Measurements from ENCODE around the gene EPHA5.

The EPHA5 gene

DNA sequence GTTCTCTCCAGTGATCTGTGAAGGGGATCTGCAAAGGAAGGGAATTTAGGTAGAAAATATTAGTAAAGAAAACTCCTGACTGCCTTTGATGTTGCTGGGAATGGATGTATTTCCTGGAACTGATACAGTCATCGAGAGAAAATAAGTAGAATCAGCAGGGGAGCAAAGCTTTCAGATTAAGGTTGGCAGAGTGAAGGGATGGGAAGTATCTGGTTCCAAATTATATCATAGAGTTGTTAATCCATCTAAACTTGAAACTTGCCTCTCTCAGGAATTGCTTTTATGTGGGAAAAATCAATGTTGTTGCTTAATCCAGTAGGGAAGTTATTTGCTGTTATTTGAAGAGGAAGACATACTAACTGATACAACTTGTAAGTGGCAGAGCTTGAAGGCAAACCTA, 19.3 kb downstream of the EPHA5 start:
- Histone ChIP-seq H4K91ac (ENCODE audit: low read length) (no peak overlapping the region), H3K27me3 (ENCODE audit: control insufficient read depth in 1 of 2, insufficient read depth in 1 of 2, low read length in 2 of 2) (no peaks in the 10 kb centered on the region), H2BK120ac (ENCODE audit: low read depth, low read length) (no peak overlapping the region), H2AFZ (ENCODE audit: low read depth, low read length) (no peak overlapping the region), H3K4me1 (ENCODE audit: control insufficient read depth, insufficient read depth, low read depth, low read length) (no peaks in the 10 kb centered on the region), H3K4me2 (ENCODE audit: low read length, poor library complexity, severe bottlenecking) (no peak overlapping the region), H3K36me3 (ENCODE audit: control insufficient read depth in 1 of 2, insufficient read depth in 2 of 2, low read depth in 1 of 2, low read length in 2 of 2) (no peaks in the 10 kb centered on the region), H3K9me3 (ENCODE audit: control insufficient read depth, low read length) (no peaks in the 10 kb centered on the region), H3K4ac (ENCODE audit: low read depth in 1 of 2, low read length in 2 of 2) (no peak overlapping the region), H3K23ac (ENCODE audit: low read length in 2 of 2) (no peak overlapping the region), H3K14ac (ENCODE audit: low read length in 2 of 2) (no peak overlapping the region), H2BK15ac (ENCODE audit: low read depth, poor library complexity, severe bottlenecking) (no peak overlapping the region), H3K79me1 (replicated peaks; ENCODE audit: low read length, poor library complexity, severe bottlenecking) (no peaks in the 10 kb centered on the region), H3K9ac (ENCODE audit: low read length) (no peak overlapping the region), H4K8ac (ENCODE audit: low read length) (no peak overlapping the region), H3K27ac (ENCODE audit: low read length, poor library complexity, severe bottlenecking) (no peak overlapping the region), H2BK12ac (ENCODE audit: low read length in 2 of 2) (no peak overlapping the region), H2AK5ac (ENCODE audit: low read length, severe bottlenecking) (no peak overlapping the region), H3K18ac (ENCODE audit: low read depth in 1 of 2, low read length in 2 of 2) (no peak overlapping the region), H2BK5ac (ENCODE audit: low read depth, low read length, poor library complexity, severe bottlenecking) (no peak overlapping the region), H3K4me3 (ENCODE audit: insufficient read depth in 1 of 2, low read depth in 1 of 2, low read length in 2 of 2) (no peak overlapping the region)
- 17% methylated on average over 1 of the region's 1 CpG for WGBS
- no peak for DNase-seq

- Histone ChIP-seq H3K27me3 (ENCODE audit: control insufficient read depth in 1 of 2, insufficient read depth in 1 of 2, low read length in 2 of 2) (no peaks in the 10 kb centered on the region), H4K91ac (ENCODE audit: low read length) (no peak overlapping the region), H3K36me3 (ENCODE audit: control insufficient read depth in 1 of 2, insufficient read depth in 2 of 2, low read depth in 1 of 2, low read length in 2 of 2) (no peaks in the 10 kb centered on the region), H3K4ac (ENCODE audit: low read depth in 1 of 2, low read length in 2 of 2) (no peak overlapping the region), H2BK15ac (ENCODE audit: low read depth, poor library complexity, severe bottlenecking) (no peak overlapping the region), H3K14ac (ENCODE audit: low read length in 2 of 2) (no peak overlapping the region), H3K9ac (ENCODE audit: low read length) (no peak overlapping the region), H3K4me2 (ENCODE audit: low read length, poor library complexity, severe bottlenecking) (no peak overlapping the region), H2AK5ac (ENCODE audit: low read length, severe bottlenecking) (no peak overlapping the region), H3K27ac (ENCODE audit: low read length, poor library complexity, severe bottlenecking) (no peak overlapping the region), H2BK120ac (ENCODE audit: low read depth, low read length) (no peak overlapping the region), H3K4me3 (ENCODE audit: insufficient read depth in 1 of 2, low read depth in 1 of 2, low read length in 2 of 2) (no peak overlapping the region), H2BK12ac (ENCODE audit: low read length in 2 of 2) (no peak overlapping the region), H3K18ac (ENCODE audit: low read depth in 1 of 2, low read length in 2 of 2) (no peak overlapping the region), H2BK5ac (ENCODE audit: low read depth, low read length, poor library complexity, severe bottlenecking) (no peak overlapping the region), H4K8ac (ENCODE audit: low read length) (no peak overlapping the region), H3K79me1 (replicated peaks; ENCODE audit: low read length, poor library complexity, severe bottlenecking) (no peaks in the 10 kb centered on the region), H3K9me3 (ENCODE audit: control insufficient read depth, low read length) (no peaks in the 10 kb centered on the region), H2AFZ (ENCODE audit: low read depth, low read length) (no peak overlapping the region), H3K23ac (ENCODE audit: low read length in 2 of 2) (no peak overlapping the region), H3K4me1 (ENCODE audit: control insufficient read depth, insufficient read depth, low read depth, low read length) (no peaks in the 10 kb centered on the region)
- 89% methylated on average over 1 of the region's 1 CpG for WGBS
- DNase-seq, result no peak
Measured at GRCh38 chr4:65646136-65646535, 24.2 kb downstream of the EPHA5 start.

DNA sequence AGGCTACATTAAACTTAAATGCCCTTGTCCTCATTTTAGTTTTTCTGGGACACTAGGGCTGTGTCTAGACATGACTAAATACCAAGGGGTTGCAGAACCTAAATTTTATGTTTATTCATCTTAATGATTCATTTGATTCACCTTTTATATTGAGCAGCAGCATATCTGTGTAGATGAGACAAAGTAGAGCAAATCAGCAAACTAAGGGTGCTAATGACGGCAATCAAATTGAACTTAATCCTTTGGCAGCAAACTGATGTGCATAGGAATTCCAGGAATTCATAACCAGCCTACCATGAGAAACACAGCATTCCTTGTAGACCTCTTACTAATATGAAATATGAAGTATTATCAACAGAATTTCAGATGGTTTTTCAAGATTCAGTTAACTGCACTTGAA, 25.1 kb downstream of the EPHA5 start:
- no peaks in the 10 kb centered on the region for H3K27me3 ChIP-seq (ENCODE audit: control insufficient read depth in 1 of 2, insufficient read depth in 1 of 2, low read length in 2 of 2)
- no peak overlapping the region for H3K4me2 ChIP-seq (ENCODE audit: low read length, poor library complexity, severe bottlenecking)
- no peak overlapping the region for H2BK12ac ChIP-seq (ENCODE audit: low read length in 2 of 2)
- no peak overlapping the region for H3K23ac ChIP-seq (ENCODE audit: low read length in 2 of 2)
- no peak overlapping the region for H2BK15ac ChIP-seq (ENCODE audit: low read depth, poor library complexity, severe bottlenecking)
- H3K9me3 ChIP-seq (ENCODE audit: control insufficient read depth, low read length), result no peaks in the 10 kb centered on the region
- no peak overlapping the region for H4K91ac ChIP-seq (ENCODE audit: low read length)
- H2AK5ac ChIP-seq (ENCODE audit: low read length, severe bottlenecking), result no peak overlapping the region
- no peak overlapping the region for H4K8ac ChIP-seq (ENCODE audit: low read length)
- 73% methylated on average over 1 of the region's 1 CpG for WGBS
- no peak overlapping the region for H3K27ac ChIP-seq (ENCODE audit: low read length, poor library complexity, severe bottlenecking)
- H3K9ac ChIP-seq (ENCODE audit: low read length), result no peak overlapping the region
- no peak overlapping the region for H2BK5ac ChIP-seq (ENCODE audit: low read depth, low read length, poor library complexity, severe bottlenecking)
- no peak overlapping the region for H2BK120ac ChIP-seq (ENCODE audit: low read depth, low read length)
- H3K4ac ChIP-seq (ENCODE audit: low read depth in 1 of 2, low read length in 2 of 2), result no peak overlapping the region
- H3K4me1 ChIP-seq (ENCODE audit: control insufficient read depth, insufficient read depth, low read depth, low read length), result no peaks in the 10 kb centered on the region
- H3K79me1 ChIP-seq (replicated peaks; ENCODE audit: low read length, poor library complexity, severe bottlenecking), result no peaks in the 10 kb centered on the region
- H3K4me3 ChIP-seq (ENCODE audit: insufficient read depth in 1 of 2, low read depth in 1 of 2, low read length in 2 of 2), result no peak overlapping the region
- H3K36me3 ChIP-seq (ENCODE audit: control insufficient read depth in 1 of 2, insufficient read depth in 2 of 2, low read depth in 1 of 2, low read length in 2 of 2), result no peaks in the 10 kb centered on the region
- H3K14ac ChIP-seq (ENCODE audit: low read length in 2 of 2), result no peak overlapping the region
- H2AFZ ChIP-seq (ENCODE audit: low read depth, low read length), result no peak overlapping the region
- DNase-seq, result no peak
- H3K18ac ChIP-seq (ENCODE audit: low read depth in 1 of 2, low read length in 2 of 2), result no peak overlapping the region

DNA sequence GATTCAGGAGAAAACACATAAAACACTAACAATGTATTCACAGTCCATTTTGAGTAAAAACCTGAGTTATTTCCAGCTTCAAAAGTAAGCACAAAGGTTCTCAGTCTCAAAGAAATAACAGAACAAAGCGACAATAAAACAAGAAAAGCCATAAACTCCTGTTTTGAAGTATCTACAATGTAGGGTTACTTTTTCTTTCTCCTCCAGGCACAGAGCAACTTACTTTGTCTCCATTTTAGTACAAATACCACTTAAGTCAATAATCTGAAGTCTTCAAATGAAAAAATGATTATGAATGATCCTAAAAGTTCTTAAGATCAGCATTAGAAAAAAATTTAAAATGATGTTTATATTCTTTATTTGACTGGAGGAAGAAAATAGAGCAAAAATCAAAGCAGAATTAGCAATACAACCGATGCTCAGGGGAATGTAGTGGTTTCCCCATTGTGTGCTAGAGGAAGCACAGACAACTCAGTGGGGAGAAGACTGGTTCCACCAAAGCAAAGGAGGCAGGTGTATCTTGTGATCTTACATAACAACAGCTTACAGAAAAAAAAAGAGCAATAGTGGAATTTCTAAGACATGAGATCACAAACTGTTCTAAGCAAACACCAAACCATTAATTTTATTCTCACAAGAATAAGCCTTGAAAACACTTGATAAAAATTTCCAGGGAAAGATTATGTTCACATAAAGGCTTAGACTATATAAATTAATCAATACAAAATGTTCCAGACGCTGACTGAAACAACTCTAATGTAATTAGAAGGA, 35.1 kb downstream of the EPHA5 start:
- H2BK12ac ChIP-seq (ENCODE audit: low read length in 2 of 2), result no peak overlapping the region
- H3K4me3 ChIP-seq (ENCODE audit: insufficient read depth in 1 of 2, low read depth in 1 of 2, low read length in 2 of 2), result no peak overlapping the region
- H3K4ac ChIP-seq (ENCODE audit: low read depth in 1 of 2, low read length in 2 of 2), result no peak overlapping the region
- H3K79me1 ChIP-seq (replicated peaks; ENCODE audit: low read length, poor library complexity, severe bottlenecking), result no peaks in the 10 kb centered on the region
- no peak overlapping the region for H3K27ac ChIP-seq (ENCODE audit: low read length, poor library complexity, severe bottlenecking)
- no peak overlapping the region for H4K8ac ChIP-seq (ENCODE audit: low read length)
- H2BK15ac ChIP-seq (ENCODE audit: low read depth, poor library complexity, severe bottlenecking), result no peak overlapping the region
- no peak overlapping the region for H3K23ac ChIP-seq (ENCODE audit: low read length in 2 of 2)
- H3K14ac ChIP-seq (ENCODE audit: low read length in 2 of 2), result no peak overlapping the region
- no peak for DNase-seq
- H3K18ac ChIP-seq (ENCODE audit: low read depth in 1 of 2, low read length in 2 of 2), result no peak overlapping the region
- no peak overlapping the region for H3K4me2 ChIP-seq (ENCODE audit: low read length, poor library complexity, severe bottlenecking)
- H3K9me3 ChIP-seq (ENCODE audit: control insufficient read depth, low read length), result no peaks in the 10 kb centered on the region
- H3K27me3 ChIP-seq (ENCODE audit: control insufficient read depth in 1 of 2, insufficient read depth in 1 of 2, low read length in 2 of 2), result no peaks in the 10 kb centered on the region
- H3K36me3 ChIP-seq (ENCODE audit: control insufficient read depth in 1 of 2, insufficient read depth in 2 of 2, low read depth in 1 of 2, low read length in 2 of 2), result no peaks in the 10 kb centered on the region
- no peak overlapping the region for H2BK5ac ChIP-seq (ENCODE audit: low read depth, low read length, poor library complexity, severe bottlenecking)
- H3K4me1 ChIP-seq (ENCODE audit: control insufficient read depth, insufficient read depth, low read depth, low read length), result no peaks in the 10 kb centered on the region
- H2AFZ ChIP-seq (ENCODE audit: low read depth, low read length), result no peak overlapping the region
- H2BK120ac ChIP-seq (ENCODE audit: low read depth, low read length), result no peak overlapping the region
- 50% methylated on average over 2 of the region's 3 CpGs for WGBS
- H4K91ac ChIP-seq (ENCODE audit: low read length), result no peak overlapping the region
- no peak overlapping the region for H3K9ac ChIP-seq (ENCODE audit: low read length)
- no peak overlapping the region for H2AK5ac ChIP-seq (ENCODE audit: low read length, severe bottlenecking)

All from mesenchymal stem cell (in vitro differentiated cells and primary cell).